H1 (cell line): ENCODE results near the gene SAT2. TPM values are rescaled to one million over a fixed set of nuclear protein-coding genes. Genes with fewer than 3 reads are reported as not detected.
A peak's percentile ranks its signal among the peaks of the same experiment; 100 is the strongest.

ENCODE experiments used
- CTCF ChIA-PET: fragments of 300-600 bp; sonication (Branson Sonifier 250); formaldehyde crosslinking; loops from one replicate; lab custom pipeline; 2021; ENCODE audit not compliant: partially characterized antibody; lab: Charles Lee
- POLR2A ChIA-PET: fragments of 300-600 bp; sonication (Branson Sonifier 250); formaldehyde crosslinking; loops from one replicate; lab custom pipeline; 2021; ENCODE audit warnings: inconsistent platforms; ENCODE audit not compliant: partially characterized antibody; lab: Charles Lee
- DNase-seq, 2 experiments: peaks; one replicate each; pipeline versions ENCODE4 v3.0.0 to v3.0.0-alpha.2; 2010 to 2022; ENCODE audit warnings: low spot score in 2 of 2, low read depth in 1 of 2, mixed read lengths in 1 of 2
- FAIRE-seq: peaks from 2 replicates; lab custom pipeline; 2011; peaks lifted over from hg19 to GRCh38; lab: Jason Lieb, UNC
- H2AFZ ChIP-seq: 2 replicates; pipeline ENCODE4 v1.8.1; 2012; ENCODE audit warnings: low read length, inconsistent platforms
- H2AK5ac ChIP-seq: 2 replicates; pipeline ENCODE4 v1.6.1; 2013; ENCODE audit warnings: low read depth, low read length
- H2BK120ac ChIP-seq: replicated peaks from 2 replicates; pipeline ENCODE3; 2013; ENCODE audit warnings: low read depth, low read length, inconsistent platforms
- H2BK12ac ChIP-seq: 2 replicates; pipeline ENCODE4 v1.6.1; 2013; ENCODE audit warnings: low read depth, low read length
- H2BK15ac ChIP-seq: 2 replicates; pipeline ENCODE4 v1.6.1; 2013; ENCODE audit warnings: low read length
- H2BK20ac ChIP-seq: 2 replicates; pipeline ENCODE4 v1.6.1; 2013; ENCODE audit warnings: low read length
- H2BK5ac ChIP-seq: 2 replicates; pipeline ENCODE4 v1.6.1; 2013; ENCODE audit warnings: low read depth, low read length
- H3K14ac ChIP-seq: 2 replicates; pipeline ENCODE4 v1.6.1; 2013; ENCODE audit warnings: inconsistent platforms; ENCODE audit not compliant: insufficient read length
- H3K18ac ChIP-seq: 2 replicates; pipeline ENCODE4 v1.6.1; 2013; ENCODE audit warnings: low read length; ENCODE audit errors: extremely low read depth
- H3K23ac ChIP-seq: 2 replicates; pipeline ENCODE4 v1.6.1; 2013; ENCODE audit warnings: inconsistent platforms; ENCODE audit not compliant: insufficient read length
- H3K23me2 ChIP-seq: 2 replicates; pipeline ENCODE4 v1.6.1; 2013; ENCODE audit warnings: low read depth, low read length
- H3K27ac ChIP-seq: 2 replicates; pipeline ENCODE4 v1.6.1; 2011; ENCODE audit warnings: low read depth, low read length, inconsistent platforms
- H3K27me3 ChIP-seq, 4 experiments: replicated peaks in 1 of 4; 1 replicate in 1 of 4; 2 replicates in 3 of 4; pipeline versions ENCODE4 v1.6.1 to v1.8.1; 2011 to 2013; ENCODE audit warnings: low read length in 3 of 4, mild to moderate bottlenecking in 3 of 4, inconsistent platforms in 2 of 4, mixed read lengths in 2 of 4, moderate library complexity in 1 of 4; ENCODE audit not compliant: control insufficient read depth in 3 of 4, insufficient read depth in 3 of 4; ENCODE audit errors: extremely low read depth in 1 of 4
- H3K36me3 ChIP-seq, 4 experiments: 2 replicates each; pipeline versions ENCODE4 v1.6.1 to v1.8.1; 2011 to 2013; ENCODE audit warnings: mild to moderate bottlenecking in 4 of 4, low read length in 3 of 4, moderate library complexity in 2 of 4, control low read depth in 1 of 4, inconsistent platforms in 1 of 4; ENCODE audit not compliant: insufficient read depth in 4 of 4, control insufficient read depth in 2 of 4
- H3K4ac ChIP-seq: replicated peaks from 2 replicates; pipeline ENCODE3; 2013; ENCODE audit warnings: low read length, low read depth, mixed read lengths, inconsistent platforms; ENCODE audit not compliant: insufficient read length
- H3K4me1 ChIP-seq, 4 experiments: replicated peaks in 1 of 4; 1 replicate in 1 of 4; 2 replicates in 3 of 4; pipeline versions ENCODE4 v1.6.1 to v1.8.1; 2011 to 2013; ENCODE audit warnings: low read length in 3 of 4, inconsistent platforms in 2 of 4, mixed read lengths in 1 of 4; ENCODE audit not compliant: insufficient read depth in 4 of 4, control insufficient read depth in 3 of 4
- H3K4me2 ChIP-seq, 2 experiments: 2 replicates each; pipeline versions ENCODE4 v1.6.1 to v1.8.1; 2011 to 2013; ENCODE audit warnings: low read depth in 2 of 2, low read length in 2 of 2, control low read depth in 1 of 2, inconsistent platforms in 1 of 2, mild to moderate bottlenecking in 1 of 2; ENCODE audit not compliant: insufficient read depth in 1 of 2
- H3K4me3 ChIP-seq, 4 experiments: fragments of 200-600, 300-600 bp in 1 of 4; sonication (generic), shearing (Covaris generic), sonication (Bioruptor Twin) in 1 of 4; 2 replicates each; pipeline versions ENCODE4 v1.5.1 to v1.8.1; 2011 to 2016; ENCODE audit warnings: low read length in 4 of 4, low read depth in 3 of 4, control low read depth in 2 of 4, inconsistent platforms in 2 of 4, mild to moderate bottlenecking in 2 of 4, mixed read lengths in 1 of 4, moderate library complexity in 1 of 4; ENCODE audit not compliant: insufficient read depth in 2 of 4; ENCODE audit errors: extremely low read depth in 1 of 4
- H3K56ac ChIP-seq: replicated peaks from 2 replicates; pipeline ENCODE3; 2013; ENCODE audit warnings: low read depth, mild to moderate bottlenecking, mixed read lengths, low read length, inconsistent platforms; ENCODE audit not compliant: insufficient read length
- H3K79me1 ChIP-seq: 2 replicates; pipeline ENCODE4 v1.6.1; 2013; ENCODE audit warnings: low read depth, low read length, control low read depth
- H3K79me2 ChIP-seq, 2 experiments: 2 replicates each; pipeline versions ENCODE4 v1.6.1 to v1.8.1; 2012 to 2013; ENCODE audit warnings: low read length in 2 of 2, mild to moderate bottlenecking in 2 of 2, inconsistent platforms in 1 of 2; ENCODE audit not compliant: insufficient read depth in 2 of 2, control insufficient read depth in 1 of 2
- H3K9ac ChIP-seq, 4 experiments: replicated peaks in 1 of 4; 1 replicate in 1 of 4; 2 replicates in 3 of 4; pipeline versions ENCODE4 v1.6.1 to v1.8.1; 2011 to 2013; ENCODE audit warnings: low read depth in 3 of 4, low read length in 3 of 4, control low read depth in 2 of 4, mild to moderate bottlenecking in 2 of 4, moderate library complexity in 2 of 4, inconsistent platforms in 1 of 4; ENCODE audit errors: extremely low read depth in 1 of 4
- H3K9me3 ChIP-seq, 2 experiments: 2 replicates each; pipeline versions ENCODE4 v1.6.1 to v1.8.1; 2012 to 2013; ENCODE audit warnings: mild to moderate bottlenecking in 2 of 2, moderate library complexity in 2 of 2, control low read depth in 1 of 2, inconsistent platforms in 1 of 2, low read depth in 1 of 2, low read length in 1 of 2, mixed read lengths in 1 of 2; ENCODE audit not compliant: insufficient read depth in 2 of 2
- H4K20me1 ChIP-seq, 2 experiments: replicated peaks in 1 of 2; 2 replicates each; pipeline versions ENCODE3 to v1.8.1; 2011 to 2013; ENCODE audit warnings: inconsistent platforms in 2 of 2, low read length in 2 of 2, mild to moderate bottlenecking in 1 of 2; ENCODE audit not compliant: insufficient read depth in 2 of 2, control insufficient read depth in 1 of 2
- H4K5ac ChIP-seq: 2 replicates; pipeline ENCODE4 v1.6.1; 2013; ENCODE audit warnings: low read length, low read depth, mixed read lengths, inconsistent platforms; ENCODE audit not compliant: insufficient read length
- H4K8ac ChIP-seq: 2 replicates; pipeline ENCODE4 v1.8.0; 2013; ENCODE audit warnings: mild to moderate bottlenecking, moderate library complexity, low read length, inconsistent platforms; ENCODE audit not compliant: insufficient read depth; ENCODE audit errors: extremely low read depth
- H4K91ac ChIP-seq: replicated peaks from 2 replicates; pipeline ENCODE3; 2013; ENCODE audit warnings: low read length, mixed read lengths, inconsistent platforms; ENCODE audit not compliant: insufficient read length
- ASH2L ChIP-seq: fragments of 200-600, 300-600 bp; sonication (generic); IDR thresholded peaks from one replicate; pipeline ENCODE4 v1.7.1; 2017; ENCODE audit warnings: low read length
- BRCA1 ChIP-seq: IDR thresholded peaks from 2 replicates; pipeline ENCODE4 v1.6.1; 2012; ENCODE audit warnings: low read depth, low read length, improper control_type of control experiment
- HDAC6 ChIP-seq: IDR thresholded peaks from one replicate; pipeline ENCODE4 v1.7.1; 2012; ENCODE audit warnings: low read depth, mild to moderate bottlenecking, inconsistent platforms, low read length, moderate library complexity
- KDM5A ChIP-seq: fragments of 200-600 bp; IDR thresholded peaks from 2 replicates; pipeline ENCODE4 v1.7.1; 2012; ENCODE audit warnings: mild to moderate bottlenecking, low read length, inconsistent platforms, mixed read lengths
- MAFK ChIP-seq: IDR thresholded peaks from 2 replicates; pipeline ENCODE4 v1.6.1; 2012; ENCODE audit warnings: low read depth, mild to moderate bottlenecking, improper control_type of control experiment, low read length
- PHF8 ChIP-seq: fragments of 200-600 bp; sonication (generic); conservative IDR thresholded peaks from 2 replicates; pipeline ENCODE4 v1.7.1; 2012; ENCODE audit warnings: low read depth, mild to moderate bottlenecking, inconsistent platforms, low read length, moderate library complexity
- POLR2A ChIP-seq, 2 experiments: IDR thresholded peaks; 1 replicate in 1 of 2; 2 replicates in 1 of 2; pipeline ENCODE4 v1.6.1; 2011; ENCODE audit warnings: low read depth in 2 of 2, low read length in 2 of 2, mild to moderate bottlenecking in 2 of 2; ENCODE audit errors: control extremely low read depth in 1 of 2
- POU5F1 ChIP-seq: IDR thresholded peaks from 2 replicates; pipeline ENCODE4 v1.6.1; 2011; ENCODE audit warnings: low read depth, mild to moderate bottlenecking, low read length, moderate library complexity
- RBBP5 ChIP-seq: IDR thresholded peaks from 2 replicates; pipeline ENCODE4 v1.7.1; 2012; ENCODE audit warnings: low read depth, mild to moderate bottlenecking, inconsistent platforms, low read length, moderate library complexity, borderline replicate concordance
- SAP30 ChIP-seq: fragments of 300-600 bp; sonication (generic); IDR thresholded peaks from 2 replicates; pipeline ENCODE4 v1.7.1; 2012; ENCODE audit warnings: low read length, moderate library complexity, mild to moderate bottlenecking, inconsistent platforms; ENCODE audit not compliant: insufficient read depth, insufficient replicate concordance
- SIN3A ChIP-seq, 2 experiments: IDR thresholded peaks in 1 of 2; conservative IDR thresholded peaks in 1 of 2; 2 replicates each; pipeline ENCODE4 v1.6.1; 2011 to 2012; ENCODE audit warnings: low read length in 2 of 2, improper control_type of control experiment in 1 of 2, low read depth in 1 of 2, mild to moderate bottlenecking in 1 of 2
- SIRT6 ChIP-seq: IDR thresholded peaks from one replicate; pipeline ENCODE4 v1.7.1; 2012; ENCODE audit warnings: low read length, inconsistent platforms
- TEAD4 ChIP-seq: IDR thresholded peaks from 2 replicates; pipeline ENCODE4 v1.6.1; 2012; ENCODE audit warnings: low read depth, low read length, inconsistent platforms, mixed read lengths
- WGBS, 2 experiments: shearing (Covaris generic) in 1 of 2; methylation state at CpG; one replicate each; pipeline versions ENCODE4 v1.1.6 to v1.1.7; 2013 to 2015; ENCODE audit warnings: low lambda C conversion rate in 2 of 2, mixed read lengths in 2 of 2, inconsistent platforms in 1 of 2, low coverage in 1 of 2, missing lambda C conversion rate in 1 of 2; ENCODE audit not compliant: insufficient replicate concordance in 2 of 2, insufficient coverage in 1 of 2, insufficient read length in 1 of 2; ENCODE audit errors: extremely low coverage in 1 of 2, missing lambda C conversion rate in 1 of 2; 5-methylcytosine and 5-hydroxymethylcytosine counted together
- polyA plus RNA-seq, 7 experiments: library from polyadenylated mRNA; depleted of rRNA in 3 of 7; stranded (reverse) in 5 of 7; unstranded in 2 of 7; fragments of >200 nt in 5 of 7; fragments of 200-250 nt in 2 of 7; gene quantifications; 1 replicate in 5 of 7; 2 replicates in 1 of 7; 4 replicates in 1 of 7; pipeline versions ENCODE4 v1.2.1 to v1.2.3, GENCODE V29; 2011 to 2013; ENCODE audit warnings: missing spikeins in 2 of 7, mixed read lengths in 2 of 7
- total RNA-seq: library from RNA; stranded (reverse); fragmentation: NEBNext Ultra II Directional; extraction: Animal tissue kit (Norgen Biotek cat#: 25700); gene quantifications from 2 replicates; pipeline ENCODE4 v1.2.1, GENCODE V29; 2021

SAT2 gene
- total and polyA plus RNA-seq, 2 of the 8 experiments (the other 6 are each of a cell fraction or from before 2014, with no cell fraction given), result 36.4 to 72.3 TPM

DNA sequence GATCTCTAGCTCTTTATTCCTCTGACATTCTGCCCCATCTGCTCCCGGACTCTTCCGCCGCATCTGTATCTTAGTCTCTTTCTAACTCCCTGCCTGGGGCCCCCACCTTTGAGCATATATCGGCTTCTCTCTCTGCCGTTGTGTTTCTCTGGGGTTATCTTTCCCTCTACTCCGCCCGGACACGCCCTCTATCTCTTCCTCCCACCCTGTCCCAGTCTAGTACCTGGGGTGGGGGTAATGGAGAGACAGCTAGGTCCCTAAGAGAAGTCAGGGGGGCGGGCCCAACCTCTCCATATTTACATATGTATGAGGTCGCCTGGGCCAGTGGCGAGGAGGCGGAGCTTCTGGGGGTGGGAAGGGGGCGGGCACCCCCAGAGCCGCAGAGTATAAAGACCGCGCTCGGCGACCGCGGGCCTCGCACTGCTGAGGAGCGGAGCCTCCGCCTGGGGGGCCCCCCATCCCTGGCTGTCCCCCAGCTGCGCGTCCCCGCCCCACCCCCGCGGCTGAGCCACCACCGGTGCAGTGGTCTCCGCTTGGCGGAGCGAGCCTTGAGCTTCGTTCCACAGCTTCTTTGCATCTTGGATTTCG is 23.0 kb upstream of the SAT2 start, which contains the start of gene ATP1B2:
Gene ATP1B2 (plus strand): TSS at position 418 of the 588 bp plus-strand sequence. CDS start 593 bp downstream, outside the sequence.
- H2BK15ac ChIP-seq, result no peak within 1 kb of the TSS
- H3K56ac ChIP-seq, result no peak within 1 kb of the TSS
- H3K9ac ChIP-seq, result peak within 1 kb of the TSS in 1 of 4 experiments; percentile 13; a peak in 4 of 7 replicates
- H3K4ac ChIP-seq, result no peak within 1 kb of the TSS
- H3K27me3 ChIP-seq, result peaks cover 0 to 13% (median 4%) of the 10 kb centered on the region in 4 experiments; a peak in 4 of 7 replicates
- H3K79me1 ChIP-seq, result no peaks in the 10 kb centered on the region
- no peak within 1 kb of the TSS for H2BK20ac ChIP-seq
- CTCF ChIA-PET, result interaction anchor here (0.6 to 18.2 kb wide), 10 partner anchors 9 to 471 kb away, joined by 3 to 211 read pairs (median 6); partner anchors contain the start of genes FXR2, SHBG, TP53 and WRAP53
- no peak within 1 kb of the TSS for H3K23ac ChIP-seq
- FAIRE-seq (peak; percentile 85), DNase-seq (peak; percentile 72 to 90)
- WGBS, 2 experiments, result 2% methylated on average over 11 of the region's 34 CpGs; no CpG with 5 or more reads in 1 of the 2 experiments
- POLR2A ChIA-PET, result interaction anchor here (0.6 to 79.4 kb wide), 15 partner anchors 10 to 523 kb away, joined by 3 to 2272 read pairs (median 5); partner anchors contain the start of genes ATP1B2, CD68, DNAH2 and FXR2
- peaks cover 15% of the 10 kb centered on the region for H3K23me2 ChIP-seq
- no peaks in the 10 kb centered on the region for H3K79me2 ChIP-seq
- no peaks in the 10 kb centered on the region for H3K9me3 ChIP-seq
- H4K20me1 ChIP-seq, result peaks cover 0 to 3% of the 10 kb centered on the region in 2 experiments
- H3K4me1 ChIP-seq, result peaks cover 0 to 12% (median 8%) of the 10 kb centered on the region in 4 experiments; a peak in 5 of 7 replicates
- peak within 1 kb of the TSS; percentile 92; the same call in 1 of the 2 replicates for H2AFZ ChIP-seq
- no peak within 1 kb of the TSS for H4K8ac ChIP-seq
- H3K4me2 ChIP-seq, result peak within 1 kb of the TSS; percentile 91 to 99
- peak within 1 kb of the TSS; percentile 40; the same call in 1 of the 2 replicates for H3K18ac ChIP-seq
- no peak within 1 kb of the TSS for H3K27ac ChIP-seq
- H2BK5ac ChIP-seq, result no peak within 1 kb of the TSS
- no peaks in the 10 kb centered on the region; a peak in 2 of 8 replicates for H3K36me3 ChIP-seq
- no peak within 1 kb of the TSS for H2BK12ac ChIP-seq
- H4K5ac ChIP-seq, result no peak within 1 kb of the TSS
- no peak within 1 kb of the TSS for H4K91ac ChIP-seq
- peak within 1 kb of the TSS; percentile 43 to 87 (median 63) for H3K4me3 ChIP-seq
- no peak within 1 kb of the TSS for H2BK120ac ChIP-seq
- H2AK5ac ChIP-seq, result no peak within 1 kb of the TSS
- H3K14ac ChIP-seq, result no peak within 1 kb of the TSS
- TF ChIP-seq RBBP5 (no peak), KDM5A (no peak), ASH2L (peak; percentile 2), SAP30 (no peak), SIN3A (conservative IDR thresholded peaks at IDR 0.05 in 1 of 2, IDR thresholded peaks at IDR 0.05 in 1 of 2; ENCODE audit: low read depth in 1 of 2, low read length in 2 of 2) (peak in 1 of 2 experiments; percentile 15; a peak in 1 of 4 replicates), POLR2A (IDR thresholded peaks at IDR 0.05; ENCODE audit: control extremely low read depth in 1 of 2, low read depth in 2 of 2, low read length in 2 of 2) (peak in 1 of 2 experiments; percentile 81; a peak in 2 of 3 replicates), HDAC6 (no peak), MAFK (no peak), PHF8 (0 out of 2 replicates have a peak, but pooled peaks have one; percentile 46), POU5F1 (no peak), SIRT6 (no peak), TEAD4 (no peak), BRCA1 (no peak)
